GM12865 (cell line): ENCODE data around the gene TST.

ENCODE experiments used
- DNase-seq: peaks from one replicate; pipeline ENCODE4 v3.0.0; 2010; ENCODE audit warnings: low read depth
- H3K4me3 ChIP-seq: 2 replicates; pipeline ENCODE4 v1.5.1; 2011; ENCODE audit warnings: mild to moderate bottlenecking, low read depth, low read length, control low read depth
- CTCF ChIP-seq: IDR thresholded peaks from 2 replicates; pipeline ENCODE4 v1.5.1; 2011; ENCODE audit warnings: low read length, control low read depth, low read depth, inconsistent platforms; ENCODE audit not compliant: insufficient read depth; ENCODE audit errors: missing control alignments

The TST gene

GRCh38 chr22:37058917-37059701 is 39.9 kb upstream of the TST start:
- DNase-seq = no peak
- H3K4me3 ChIP-seq = no peak overlapping the region
- no peak for TF ChIP-seq CTCF

- no peak overlapping the region for H3K4me3 ChIP-seq
- DNase-seq = no peak
- TF ChIP-seq CTCF = no peak
These were observed 38.7 kb upstream of the TST start for GRCh38 chr22:37057796-37058510.

- no peak overlapping the region for H3K4me3 ChIP-seq
- no peak for DNase-seq
- no peak for TF ChIP-seq CTCF
These were observed 38.0 kb upstream of the TST start for GRCh38 chr22:37057226-37057625.

GRCh38 chr22:37056246-37056645 is 37.0 kb upstream of the TST start:
- no peak for TF ChIP-seq CTCF
- H3K4me3 ChIP-seq = no peak overlapping the region
- DNase-seq = no peak

- H3K4me3 ChIP-seq = no peak overlapping the region
- no peak for DNase-seq
- TF ChIP-seq CTCF = no peak
These were observed 35.5 kb upstream of the TST start for GRCh38 chr22:37054600-37055365.

- TF ChIP-seq CTCF = no peak
- no peak for DNase-seq
- no peak overlapping the region for H3K4me3 ChIP-seq
These were observed 34.8 kb upstream of the TST start for GRCh38 chr22:37054056-37054395.
